AG09309 (cell line): ENCODE results near the gene ZDHHC19.
"Not testable (repeated sequence)": the region's sequence is repeated elsewhere in the genome, so short reads cannot be mapped to it uniquely, and the experiment has no call there.

Experiments used
- DNase-seq: peaks from one replicate; pipeline ENCODE4 v3.0.0-alpha.2; 2010; ENCODE audit warnings: low read depth
- H3K4me3 ChIP-seq: 2 replicates; pipeline ENCODE4 v1.5.1; 2011; ENCODE audit warnings: mild to moderate bottlenecking, low read depth, low read length, moderate library complexity; ENCODE audit not compliant: control insufficient read depth
- CTCF ChIP-seq: IDR thresholded peaks from 2 replicates; pipeline ENCODE4 v1.5.1; 2011; ENCODE audit warnings: mild to moderate bottlenecking, low read depth, low read length, inconsistent platforms; ENCODE audit not compliant: insufficient read depth, control insufficient read depth; ENCODE audit errors: missing control alignments

The ZDHHC19 gene

GRCh38 chr3:196165850-196166249, 45.4 kb downstream of the ZDHHC19 start:
- no peak overlapping the region for H3K4me3 ChIP-seq
- no peak for DNase-seq
- TF ChIP-seq CTCF: no peak

DNA sequence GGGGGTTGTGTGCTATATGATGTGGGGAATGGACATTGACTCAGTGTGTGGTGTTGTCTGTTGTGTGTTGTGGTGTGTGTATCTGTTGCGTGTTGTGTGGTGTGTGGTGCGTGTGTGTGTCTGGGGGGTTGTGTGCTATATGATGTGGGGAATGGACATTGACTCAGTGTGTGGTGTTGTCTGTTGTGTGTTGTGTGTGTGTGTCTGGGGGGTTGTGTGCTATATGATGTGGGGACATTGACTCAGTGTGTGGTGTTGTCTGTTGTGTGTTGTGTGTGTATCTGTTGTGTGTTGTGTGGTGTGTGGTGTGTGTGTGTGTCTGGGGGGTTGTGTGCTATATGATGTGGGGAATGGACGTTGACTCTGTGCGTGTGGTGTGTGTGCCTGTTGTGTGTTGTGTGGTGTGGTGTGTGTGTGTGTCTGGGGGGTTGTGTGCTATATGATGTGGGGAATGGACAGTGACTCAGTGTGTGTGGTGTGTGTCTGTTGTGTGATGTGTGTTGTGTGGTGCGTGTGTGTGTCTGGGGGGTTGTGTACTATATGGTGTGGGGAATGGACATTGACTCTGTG, 46.1 kb downstream of the ZDHHC19 start:
- not testable (repeated sequence) for H3K4me3 ChIP-seq, DNase-seq

- DNase-seq: no peak
- no peak for TF ChIP-seq CTCF
- no peak overlapping the region for H3K4me3 ChIP-seq
Observed at GRCh38 chr3:196164576-196164975, 46.6 kb downstream of the ZDHHC19 start.

- no peak overlapping the region for H3K4me3 ChIP-seq
- no peak for TF ChIP-seq CTCF
- no peak for DNase-seq
Observed at GRCh38 chr3:196163666-196164493, 47.3 kb downstream of the ZDHHC19 start.

DNA sequence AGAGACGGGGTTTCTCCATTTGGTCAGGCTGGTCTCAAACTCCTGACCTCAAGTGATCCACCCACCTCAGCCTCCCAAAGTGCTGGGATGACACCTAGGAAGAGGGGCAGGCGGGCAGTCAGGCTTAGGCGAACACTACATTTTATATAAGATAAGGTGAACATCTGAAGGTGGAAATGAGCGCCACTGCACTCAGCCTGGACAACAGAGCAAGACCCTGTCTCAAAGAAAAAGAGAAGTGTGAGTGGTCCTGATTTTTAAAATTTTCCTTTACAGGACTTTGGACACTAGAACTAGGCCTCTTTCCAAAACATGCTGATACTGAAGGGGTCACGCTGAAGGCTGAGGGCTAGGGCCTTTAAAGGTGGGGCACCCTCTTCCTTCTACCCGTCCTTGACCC, 48.0 kb downstream of the ZDHHC19 start:
- TF ChIP-seq CTCF: no peak
- no peak for DNase-seq
- no peak overlapping the region for H3K4me3 ChIP-seq

DNA sequence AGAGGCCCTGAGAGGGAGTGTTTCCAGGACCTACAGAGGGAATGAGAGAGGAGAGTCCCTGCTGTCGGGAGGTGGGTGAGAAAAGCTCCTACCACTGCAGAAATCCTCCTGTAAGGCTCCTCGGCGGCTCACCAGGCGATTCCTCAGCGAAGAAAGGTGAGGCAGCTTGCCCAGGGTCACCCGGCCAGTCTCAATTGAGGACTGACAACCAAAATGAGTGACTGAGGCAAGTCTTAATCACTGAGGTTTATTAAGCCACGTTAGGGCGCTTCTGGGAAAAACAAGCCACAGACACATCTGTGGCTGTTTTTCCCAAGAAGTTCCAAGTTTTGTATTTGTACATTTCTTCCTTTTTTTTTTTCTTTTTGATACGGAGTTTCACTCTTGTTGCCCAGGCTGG, 48.5 kb downstream of the ZDHHC19 start:
- no peak for DNase-seq
- no peak for TF ChIP-seq CTCF
- no peak overlapping the region for H3K4me3 ChIP-seq
